Glutamatergic neuron (in vitro differentiated cells): ENCODE results near the gene SLC30A2. TPM values are rescaled to one million over a fixed set of nuclear protein-coding genes. Genes with fewer than 3 reads are reported as not detected.

Experiments
- DNase-seq: peaks from one replicate; pipeline ENCODE4 v3.0.0; 2022
- H3K27ac Mint-ChIP-seq: one replicate; pipeline ENCODE4 v1.8.0; 2020; ENCODE audit warnings: mild to moderate bottlenecking, mixed read lengths, inconsistent platforms; ENCODE audit not compliant: unreplicated experiment
- H3K27me3 Mint-ChIP-seq: one replicate; pipeline ENCODE4 v1.8.0; 2020; ENCODE audit warnings: mild to moderate bottlenecking, moderate library complexity, mixed read lengths, inconsistent platforms; ENCODE audit not compliant: unreplicated experiment
- H3K36me3 Mint-ChIP-seq: one replicate; pipeline ENCODE4 v1.8.0; 2020; ENCODE audit warnings: mild to moderate bottlenecking, mixed read lengths, inconsistent platforms; ENCODE audit not compliant: unreplicated experiment
- H3K4me1 Mint-ChIP-seq: one replicate; pipeline ENCODE4 v1.8.0; 2020; ENCODE audit warnings: mild to moderate bottlenecking, low read depth, mixed read lengths, inconsistent platforms; ENCODE audit not compliant: unreplicated experiment
- H3K4me3 Mint-ChIP-seq: one replicate; pipeline ENCODE4 v1.8.0; 2020; ENCODE audit warnings: mild to moderate bottlenecking, mixed read lengths, inconsistent platforms; ENCODE audit not compliant: unreplicated experiment
- H3K9me3 Mint-ChIP-seq: one replicate; pipeline ENCODE4 v1.8.0; 2020; ENCODE audit warnings: mild to moderate bottlenecking, moderate library complexity, mixed read lengths, inconsistent platforms; ENCODE audit not compliant: unreplicated experiment
- CTCF ChIP-seq: fragments of 200-600 bp; sonication (generic); IDR thresholded peaks from one replicate; pipeline ENCODE4 v1.5.0; 2021; ENCODE audit not compliant: partially characterized antibody, unreplicated experiment
- total RNA-seq: library from RNA; stranded (reverse); fragmentation: NEBNext Ultra II Directional; extraction: Animal tissue kit (Norgen Biotek cat#: 25700); gene quantifications from one replicate; pipeline ENCODE4 v1.2.1, GENCODE V29; 2021; ENCODE audit not compliant: unreplicated experiment

The SLC30A2 gene
- total RNA-seq, 1 donor from 2014 or later, result not detected

- H3K27me3 Mint-ChIP-seq, result peaks cover 6% of the 10 kb centered on the region
- TF ChIP-seq CTCF, result no peak
- no peak overlapping the region for H3K4me3 Mint-ChIP-seq
- DNase-seq, result no peak
- H3K4me1 Mint-ChIP-seq, result peaks cover 3% of the 10 kb centered on the region
- peaks cover 3% of the 10 kb centered on the region for H3K9me3 Mint-ChIP-seq
- no peak overlapping the region for H3K27ac Mint-ChIP-seq
- no peaks in the 10 kb centered on the region for H3K36me3 Mint-ChIP-seq
Observed at GRCh38 chr1:26029864-26030481, 15.9 kb downstream of the SLC30A2 start.

DNA sequence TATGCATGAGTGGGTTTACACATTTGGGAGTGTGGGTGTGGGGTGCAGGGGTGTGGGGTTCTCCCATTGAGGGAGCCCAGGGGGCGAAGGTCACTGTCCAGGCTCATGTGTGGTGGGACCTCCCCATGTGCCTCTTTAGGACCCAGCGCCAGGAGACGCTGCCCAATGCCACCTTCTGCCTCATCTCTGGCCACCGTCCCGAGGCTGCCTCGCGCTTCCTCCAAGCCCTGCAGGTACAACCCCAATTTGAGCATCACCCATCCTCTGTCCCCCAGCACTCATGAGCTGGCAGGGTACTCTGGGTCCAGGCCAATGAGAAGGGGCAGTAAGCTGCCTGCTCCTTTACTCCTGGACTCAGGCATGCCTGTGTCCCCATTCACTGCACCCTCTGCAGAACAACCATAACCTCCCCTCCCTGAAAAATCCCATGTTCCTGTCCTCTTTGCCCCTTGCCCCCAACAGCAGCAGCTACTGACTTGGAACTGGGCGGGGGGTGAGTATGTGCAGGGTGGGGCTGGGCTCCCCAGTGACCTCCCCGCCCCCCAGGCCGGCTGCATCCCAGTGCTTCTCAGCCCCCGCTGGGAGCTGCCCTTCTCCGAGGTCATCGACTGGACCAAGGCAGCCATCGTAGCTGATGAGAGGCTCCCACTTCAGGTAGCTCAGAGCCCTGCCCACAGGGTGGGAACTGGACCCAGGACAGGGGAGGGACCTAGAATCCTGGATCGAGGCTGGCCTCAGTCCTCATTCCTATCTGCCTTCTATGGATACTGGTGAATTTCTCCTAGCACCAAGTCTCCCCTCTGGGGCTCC is 16.7 kb downstream of the SLC30A2 start:
- no peaks in the 10 kb centered on the region for H3K36me3 Mint-ChIP-seq
- no peak for TF ChIP-seq CTCF
- no peak overlapping the region for H3K4me3 Mint-ChIP-seq
- peaks cover 4% of the 10 kb centered on the region for H3K27me3 Mint-ChIP-seq
- H3K4me1 Mint-ChIP-seq, result peaks cover 3% of the 10 kb centered on the region
- H3K27ac Mint-ChIP-seq, result no peak overlapping the region
- H3K9me3 Mint-ChIP-seq, result peaks cover 1% of the 10 kb centered on the region
- DNase-seq, result no peak

DNA sequence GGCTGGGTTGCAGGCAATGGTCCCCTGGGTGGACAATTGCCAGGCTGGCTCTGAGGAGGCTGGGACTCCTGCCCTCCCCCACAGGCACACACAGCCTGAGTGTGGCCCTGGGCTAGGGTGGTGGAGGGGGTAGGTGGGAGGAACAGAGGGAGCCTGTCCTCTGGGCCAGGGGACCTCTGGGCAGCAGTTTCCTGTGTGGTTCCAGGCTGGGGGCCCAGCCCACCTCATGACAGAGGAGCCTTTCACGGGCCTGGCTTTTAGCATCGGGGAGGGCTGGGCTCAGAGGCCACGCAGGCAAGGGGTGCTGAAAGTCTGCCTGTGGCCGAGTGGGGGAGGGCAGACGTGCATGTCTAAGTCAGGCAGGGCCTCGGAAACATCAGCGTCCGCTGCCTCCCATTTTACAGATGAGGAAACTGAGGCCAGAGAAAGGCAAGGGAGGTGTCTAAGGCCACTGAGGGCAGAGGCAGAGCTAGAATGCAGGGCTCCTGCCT is 17.4 kb downstream of the SLC30A2 start:
- Mint-ChIP-seq H3K27me3 (peaks cover 4% of the 10 kb centered on the region), H3K4me3 (no peak overlapping the region), H3K27ac (no peak overlapping the region), H3K36me3 (no peaks in the 10 kb centered on the region), H3K4me1 (peaks cover 3% of the 10 kb centered on the region), H3K9me3 (peaks cover 1% of the 10 kb centered on the region)
- no peak for TF ChIP-seq CTCF
- DNase-seq, result no peak

DNA sequence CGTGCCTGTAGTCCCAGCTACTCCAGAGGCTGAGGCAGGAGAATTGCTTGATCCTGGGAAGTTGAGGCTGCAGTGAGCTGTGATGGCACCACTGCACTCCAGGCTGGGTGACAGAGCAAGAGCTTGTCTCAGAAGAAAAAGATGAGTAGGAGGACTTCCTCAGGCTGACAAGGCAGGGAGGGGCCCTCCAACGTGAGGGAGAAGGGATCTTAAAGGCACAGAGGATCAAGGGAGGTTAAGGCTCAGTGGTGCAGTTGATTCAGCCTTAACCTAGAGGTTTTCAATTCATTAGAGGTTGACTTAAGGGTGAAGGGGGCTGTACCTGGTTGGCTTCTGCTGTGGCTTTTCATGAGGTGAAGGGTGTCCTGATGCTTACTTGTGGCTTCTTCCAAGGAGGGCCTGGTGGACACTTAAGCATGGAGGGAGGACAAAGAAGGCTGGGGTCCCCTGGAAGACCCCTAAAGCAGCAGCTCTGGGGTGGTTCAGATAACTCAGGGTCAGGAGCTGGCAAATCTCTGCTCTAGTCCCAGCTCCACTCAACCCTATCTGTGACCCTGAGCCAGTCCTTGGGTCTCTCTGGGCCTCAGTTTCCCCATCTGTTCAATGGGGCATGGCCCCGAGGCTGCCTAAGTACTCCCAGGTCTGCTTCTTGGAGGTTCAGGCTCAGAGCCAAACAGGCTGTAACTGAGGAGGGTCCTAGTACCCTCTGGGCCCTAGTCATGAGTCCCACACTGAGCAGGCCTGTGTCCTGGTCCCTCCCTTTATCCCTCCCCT is 18.0 kb downstream of the SLC30A2 start:
- TF ChIP-seq CTCF, result no peak
- Mint-ChIP-seq H3K9me3 (peaks cover 1% of the 10 kb centered on the region), H3K36me3 (no peaks in the 10 kb centered on the region), H3K27me3 (peaks cover 4% of the 10 kb centered on the region), H3K4me1 (peaks cover 3% of the 10 kb centered on the region), H3K27ac (no peak overlapping the region), H3K4me3 (no peak overlapping the region)
- DNase-seq, result no peak
